GM21367 (cell line): ENCODE measurements around the gene RNF2.
"Not testable (repeated sequence)": the region's sequence is repeated elsewhere in the genome, so short reads cannot be mapped to it uniquely, and the experiment has no call there.

Experiments used
- ATAC-seq: cut with Tn5 transposase; IDR thresholded peaks from one replicate; pipeline ENCODE4 v1.9.1; 2021; ENCODE audit not compliant: unreplicated experiment

RNF2 gene

GRCh38 chr1:185044981-185045813, at the start of gene RNF2:
Gene RNF2 (plus strand): TSS chr1:185045558. CDS start chr1:185087554, 41,996 bp downstream.
- ATAC-seq = peak; percentile 88

GRCh38 chr1:184999974-185000373, 45.4 kb upstream of the RNF2 start:
- ATAC-seq = not testable (repeated sequence)

GRCh38 chr1:185001312-185001880, 44.0 kb upstream of the RNF2 start:
- ATAC-seq = not testable (repeated sequence)

- ATAC-seq = no peak
Measured at GRCh38 chr1:185008838-185009237, 36.5 kb upstream of the RNF2 start.

GRCh38 chr1:185010361-185010760, 35.0 kb upstream of the RNF2 start:
- no peak for ATAC-seq

- ATAC-seq = no peak
Measured at GRCh38 chr1:185014941-185015340, 30.4 kb upstream of the RNF2 start.

GRCh38 chr1:185015631-185016030, 29.7 kb upstream of the RNF2 start:
- ATAC-seq = no peak

GRCh38 chr1:185016880-185017279, 28.5 kb upstream of the RNF2 start:
- ATAC-seq = no peak

GRCh38 chr1:185017338-185017737, 28.0 kb upstream of the RNF2 start:
- ATAC-seq = no peak

GRCh38 chr1:185017966-185018365, 27.4 kb upstream of the RNF2 start:
- no peak for ATAC-seq

- no peak for ATAC-seq
Measured at GRCh38 chr1:185027252-185027882, 18.0 kb upstream of the RNF2 start.

GRCh38 chr1:185033686-185034085, 11.7 kb upstream of the RNF2 start:
- no peak for ATAC-seq

- ATAC-seq = no peak
Measured at GRCh38 chr1:185035258-185035657, 10.1 kb upstream of the RNF2 start.

GRCh38 chr1:185038813-185039376, 6.5 kb upstream of the RNF2 start:
- ATAC-seq = no peak

- ATAC-seq = no peak
Measured at GRCh38 chr1:185039726-185040407, 5.5 kb upstream of the RNF2 start.

- no peak for ATAC-seq
Measured at GRCh38 chr1:185040408-185040735, 5.0 kb upstream of the RNF2 start.

GRCh38 chr1:185041742-185042141, 3.6 kb upstream of the RNF2 start:
- no peak for ATAC-seq

- ATAC-seq = no peak
Measured at GRCh38 chr1:185042737-185043136, 2.6 kb upstream of the RNF2 start.

- no peak for ATAC-seq
Measured at GRCh38 chr1:185044387-185044786, 971 bp upstream of the RNF2 start.

- ATAC-seq = peak; percentile 28
Measured at GRCh38 chr1:185045814-185046492, 595 bp downstream of the RNF2 start.

GRCh38 chr1:185046668-185047067, 1.3 kb downstream of the RNF2 start:
- no peak for ATAC-seq
